K562 (cell line): ENCODE results near the gene PTGIR. TPM values are rescaled to one million over a fixed set of nuclear protein-coding genes. Genes with fewer than 3 reads are reported as not detected.

Experiments
- ARID3B ChIP-seq: fragments of 250-450 bp; sonication (Bioruptor Pico); IDR thresholded peaks from 2 replicates; pipeline ENCODE4 v1.4.0; 2020; ENCODE audit warnings: borderline replicate concordance
- CHCHD3 ChIP-seq: fragments of 250-450 bp; sonication (Bioruptor Pico); IDR thresholded peaks from 2 replicates; pipeline ENCODE4 v2.1.2; 2022; ENCODE audit warnings: mild to moderate bottlenecking
- CSDE1 ChIP-seq, 2 experiments: fragments of 450-650 bp; IDR thresholded peaks; 2 replicates each; pipeline ENCODE4 v1.6.1; 2016; ENCODE audit warnings: mild to moderate bottlenecking in 1 of 2
- CTBP1 ChIP-seq: fragments of 450-650 bp; IDR thresholded peaks from 2 replicates; pipeline ENCODE4 v1.6.1; 2016; ENCODE audit warnings: borderline replicate concordance
- DACH1 ChIP-seq: fragments of 450-650 bp; IDR thresholded peaks from 2 replicates; pipeline ENCODE4 v1.6.1; 2018; ENCODE audit not compliant: partially characterized antibody
- DEAF1 ChIP-seq: fragments of 450-650 bp; formaldehyde crosslinking; IDR thresholded peaks from 2 replicates; pipeline ENCODE4 v1.4.0; 2020; ENCODE audit warnings: mild to moderate bottlenecking, moderate library complexity
- ELK1 ChIP-seq: sonication (generic); formaldehyde crosslinking; IDR thresholded peaks from 2 replicates; pipeline ENCODE4 v1.8.1; 2022; ENCODE audit warnings: missing genetic modification reagents
- KLF1 ChIP-seq: fragments of 450-650 bp; IDR thresholded peaks from 2 replicates; pipeline ENCODE4 v1.6.1; 2016; ENCODE audit warnings: missing genetic modification characterization, missing compliant biosample characterization
- MBD2 ChIP-seq: sonication (generic); IDR thresholded peaks from 2 replicates; pipeline ENCODE4 v1.6.1; 2016; ENCODE audit warnings: low read depth, borderline replicate concordance
- MCM7 ChIP-seq, 2 experiments: fragments of 450-650 bp; IDR thresholded peaks; 2 replicates each; pipeline ENCODE4 v1.6.1; 2016 to 2018
- NELFE ChIP-seq: IDR thresholded peaks from 2 replicates; pipeline ENCODE4 v1.6.1; 2011; ENCODE audit warnings: mild to moderate bottlenecking; ENCODE audit not compliant: insufficient read depth, insufficient read length
- POLR2AphosphoS5 ChIP-seq: IDR thresholded peaks from 2 replicates; pipeline ENCODE4 v1.6.1; 2011; ENCODE audit warnings: mild to moderate bottlenecking, low read depth, low read length, moderate library complexity; ENCODE audit not compliant: control insufficient read depth, insufficient read depth
- PREB ChIP-seq: sonication (generic); formaldehyde crosslinking; IDR thresholded peaks from 2 replicates; pipeline ENCODE4 v1.8.1; 2023; ENCODE audit warnings: mild to moderate bottlenecking, missing genetic modification reagents
- SAFB ChIP-seq: fragments of 200-400 bp; formaldehyde crosslinking; IDR thresholded peaks from 2 replicates; pipeline ENCODE4 v1.6.1; 2017; ENCODE audit warnings: low read depth, low read length, borderline replicate concordance
- SOX6 ChIP-seq: fragments of 450-650 bp; IDR thresholded peaks from 2 replicates; pipeline ENCODE4 v1.6.1; 2014; ENCODE audit warnings: mild to moderate bottlenecking
- TSC22D4 ChIP-seq: fragments of 450-650 bp; IDR thresholded peaks from 2 replicates; pipeline ENCODE4 v1.6.1; 2016; ENCODE audit warnings: missing genetic modification characterization, missing biosample characterization, control low read depth
- ZNF274 ChIP-seq: IDR thresholded peaks from 2 replicates; pipeline ENCODE4 v1.6.1; 2011; ENCODE audit warnings: low read depth, mild to moderate bottlenecking, low read length, moderate library complexity, borderline replicate concordance
- ZNF609 ChIP-seq: sonication (generic); formaldehyde crosslinking; IDR thresholded peaks from 2 replicates; pipeline ENCODE4 v1.8.1; 2023; ENCODE audit warnings: missing genetic modification reagents, mild to moderate bottlenecking, borderline replicate concordance
- polyA plus RNA-seq, 8 experiments: library from polyadenylated mRNA; depleted of rRNA in 4 of 8; stranded (reverse) in 5 of 8; unstranded in 3 of 8; fragments of >200 nt; fragmentation: Nextera tagmentation in 2 of 8; fragmentation: Illumina TruSeq in 1 of 8; extraction: Ambion mirVana in 2 of 8; extraction: Trizol in 1 of 8; gene quantifications; 2 replicates each; pipeline versions ENCODE4 v1.2.1 to v1.2.3, GENCODE V29; 2011 to 2014; ENCODE audit warnings: inconsistent platforms in 1 of 8, missing spikeins in 1 of 8
- total RNA-seq, 7 experiments: library from RNA; depleted of rRNA in 6 of 7; stranded (reverse); fragments of >200 nt in 6 of 7; fragmentation: Illumina TruSeq in 2 of 7; extraction: Trizol in 2 of 7; gene quantifications; 2 replicates each; pipeline versions ENCODE4 v1.2.1 to v1.2.3, GENCODE V29; 2011 to 2021; ENCODE audit warnings: low replicate concordance in 1 of 7

The PTGIR gene
- total and polyA plus RNA-seq, 9 of the 15 experiments (the other 6 are each of a cell fraction or from before 2014, with no cell fraction given), result 0.11 to 3.4 (median 1.1) TPM; not detected in 1

GRCh38 chr19:46639358-46640182 lies 14.7 kb upstream of the PTGIR start (continued):
- TF ChIP-seq ARID3B (CRISPR knock-in tag) (no peak), MCM7 (IDR thresholded peaks at IDR 0.05) (no peak), ZNF274 (no peak), TSC22D4 (tag) (no peak), CSDE1 (IDR thresholded peaks at IDR 0.05) (no peak), PREB (no peak), DACH1 (peak; percentile 30), DEAF1 (CRISPR knock-in tag) (no peak), SOX6 (no peak), SAFB (no peak), MBD2 (no peak), CHCHD3 (CRISPR knock-in tag) (no peak), ZNF609 (CRISPR knock-in tag) (0 out of 2 replicates have a peak, but pooled peaks have one; percentile 59), POLR2AphosphoS5 (no peak), ELK1 (CRISPR knock-in tag) (no peak), KLF1 (no peak), CTBP1 (peak; percentile 27; the same call in 1 of the 2 replicates), NELFE (no peak)
